ENCODE data around the gene ACP4. TPM values are rescaled to one million over a fixed set of nuclear protein-coding genes. Genes with fewer than 3 reads are reported as not detected.

Gene ACP4
- total RNA-seq, 2 donors from 2014 or later = not detected

DNA sequence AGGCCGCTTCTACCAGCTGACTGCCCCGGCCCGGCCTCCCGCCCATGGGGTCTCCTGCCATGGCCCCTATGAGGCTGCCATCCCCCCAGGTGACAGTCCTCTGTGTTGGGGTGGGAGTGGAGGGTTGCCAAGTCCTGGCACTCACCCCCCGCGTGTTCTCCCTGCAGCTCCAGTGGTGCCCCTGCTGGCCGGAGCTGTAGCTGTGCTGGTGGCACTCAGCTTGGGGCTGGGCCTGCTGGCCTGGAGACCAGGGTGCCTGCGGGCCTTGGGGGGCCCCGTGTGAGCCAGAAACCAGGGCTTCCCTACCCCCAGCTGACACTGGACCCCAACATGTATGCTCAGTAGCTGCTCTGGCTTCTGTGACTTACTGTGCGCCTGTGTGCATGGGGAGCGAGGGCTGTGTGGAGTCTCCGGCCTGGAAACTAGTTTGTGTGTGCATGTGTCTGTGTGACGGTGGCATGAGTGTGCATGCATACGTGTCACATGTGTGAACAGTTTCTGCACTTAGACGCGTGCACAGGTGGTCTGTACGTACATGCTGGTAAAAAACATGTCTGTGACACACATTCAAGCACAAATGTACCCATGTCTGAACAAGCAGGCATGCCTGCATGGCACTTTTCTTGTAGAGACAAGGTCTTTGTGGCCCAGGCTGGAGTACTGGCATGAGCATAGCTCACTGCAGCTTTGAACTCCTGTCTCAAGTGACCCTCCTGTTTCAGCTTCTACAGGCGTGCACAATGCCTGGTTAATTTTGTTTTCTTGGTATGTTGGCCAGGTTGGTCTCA, 4.9 kb downstream of the ACP4 start:
- DNase-seq (ENCODE audit: low spot score) (no peak), ATAC-seq (ENCODE audit: insufficient number of reproducible peaks, low FRiP score, low read depth) (no peak)
- H3K27me3 ChIP-seq (replicated peaks; ENCODE audit: insufficient read depth) = no peaks in the 10 kb centered on the region
- H3K4me1 ChIP-seq (ENCODE audit: control insufficient read depth in 1 of 2, low read depth in 2 of 2) = no peaks in the 10 kb centered on the region
- no peak overlapping the region for H3K4me3 ChIP-seq
- H3K36me3 ChIP-seq = peaks cover 14% of the 10 kb centered on the region
- H3K9me3 ChIP-seq = no peaks in the 10 kb centered on the region
- TF ChIP-seq CTCF (IDR thresholded peaks at IDR 0.05) = no peak
- no peak overlapping the region for H3K27ac ChIP-seq

DNA sequence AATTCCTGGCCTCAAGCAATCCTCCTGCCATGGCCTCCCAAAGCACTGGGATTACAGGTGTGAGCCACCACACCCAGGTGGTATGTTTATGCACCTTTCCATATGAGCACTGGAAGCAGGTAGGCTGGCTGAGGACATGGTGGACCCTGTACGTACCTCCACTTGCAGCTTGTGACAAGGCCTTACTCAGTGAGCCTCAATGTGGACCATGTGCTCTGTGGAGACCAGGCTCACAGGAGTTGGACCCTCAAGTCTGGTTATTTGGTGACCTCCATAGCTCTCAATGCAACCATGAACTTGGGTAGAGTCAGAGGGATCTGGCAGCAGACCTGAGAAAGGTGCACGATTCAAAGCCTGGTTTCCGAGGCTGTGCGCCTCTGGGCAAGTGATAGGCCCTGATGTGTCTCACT, 5.5 kb downstream of the ACP4 start:
- Histone ChIP-seq H3K4me3 (no peak overlapping the region), H3K9me3 (no peaks in the 10 kb centered on the region), H3K27ac (no peak overlapping the region), H3K36me3 (peaks cover 14% of the 10 kb centered on the region), H3K4me1 (ENCODE audit: control insufficient read depth in 1 of 2, low read depth in 2 of 2) (no peaks in the 10 kb centered on the region), H3K27me3 (replicated peaks; ENCODE audit: insufficient read depth) (no peaks in the 10 kb centered on the region)
- DNase-seq (ENCODE audit: low spot score) = no peak
- TF ChIP-seq CTCF (IDR thresholded peaks at IDR 0.05) = no peak
- ATAC-seq (ENCODE audit: insufficient number of reproducible peaks, low FRiP score, low read depth) = no peak

DNA sequence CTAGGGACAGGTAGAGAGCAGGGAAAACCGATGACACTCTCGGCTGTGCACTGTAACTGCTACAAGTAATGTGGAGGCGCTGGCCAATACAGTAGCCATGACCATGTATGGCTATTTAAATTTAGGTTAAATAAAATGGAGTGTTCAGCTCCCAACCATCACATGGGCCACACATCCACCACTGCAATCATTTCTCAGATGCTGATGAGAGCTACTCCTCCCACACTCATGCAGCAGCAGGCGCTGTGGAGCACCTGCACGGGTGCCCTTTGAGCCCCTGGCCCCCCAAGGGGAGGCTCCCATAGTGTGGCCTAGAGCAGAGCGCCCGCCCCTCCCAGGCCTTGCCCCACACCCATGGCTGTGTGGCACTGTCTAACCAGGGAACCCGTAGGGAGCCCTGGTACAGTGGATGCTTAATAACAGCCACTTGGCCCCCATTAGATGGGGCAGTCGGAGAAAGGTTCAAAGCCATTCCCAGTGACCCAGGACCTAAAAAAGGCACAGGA, 6.0 kb downstream of the ACP4 start:
- H3K36me3 ChIP-seq = peaks cover 14% of the 10 kb centered on the region
- TF ChIP-seq CTCF (IDR thresholded peaks at IDR 0.05) = no peak

GRCh38 chr19:50796634-50797428, 6.6 kb downstream of the ACP4 start:
- DNase-seq (ENCODE audit: low spot score) (no peak), ATAC-seq (ENCODE audit: insufficient number of reproducible peaks, low FRiP score, low read depth) (no peak)
- Histone ChIP-seq H3K4me3 (no peak overlapping the region), H3K36me3 (peaks cover 14% of the 10 kb centered on the region), H3K4me1 (ENCODE audit: control insufficient read depth in 1 of 2, low read depth in 2 of 2) (no peaks in the 10 kb centered on the region), H3K9me3 (no peaks in the 10 kb centered on the region), H3K27ac (no peak overlapping the region), H3K27me3 (replicated peaks; ENCODE audit: insufficient read depth) (no peaks in the 10 kb centered on the region)
- TF ChIP-seq CTCF (IDR thresholded peaks at IDR 0.05) = no peak

More for the DNA sequence above, 6.0 kb downstream of the ACP4 start:
- no peak for DNase-seq (ENCODE audit: low spot score)
- ATAC-seq (ENCODE audit: insufficient number of reproducible peaks, low FRiP score, low read depth) = no peak
- H3K9me3 ChIP-seq = no peaks in the 10 kb centered on the region
- no peaks in the 10 kb centered on the region for H3K27me3 ChIP-seq (replicated peaks; ENCODE audit: insufficient read depth)
- H3K4me1 ChIP-seq (ENCODE audit: control insufficient read depth in 1 of 2, low read depth in 2 of 2) = no peaks in the 10 kb centered on the region
- no peak overlapping the region for H3K27ac ChIP-seq
- H3K4me3 ChIP-seq = no peak overlapping the region

GRCh38 chr19:50797429-50797780, 7.2 kb downstream of the ACP4 start:
- Histone ChIP-seq H3K9me3 (no peaks in the 10 kb centered on the region), H3K27ac (no peak overlapping the region), H3K4me3 (no peak overlapping the region), H3K36me3 (peaks cover 14% of the 10 kb centered on the region), H3K27me3 (replicated peaks; ENCODE audit: insufficient read depth) (no peaks in the 10 kb centered on the region), H3K4me1 (ENCODE audit: control insufficient read depth in 1 of 2, low read depth in 2 of 2) (no peaks in the 10 kb centered on the region)
- no peak for TF ChIP-seq CTCF (IDR thresholded peaks at IDR 0.05)
- no peak for DNase-seq (ENCODE audit: low spot score)
- no peak for ATAC-seq (ENCODE audit: insufficient number of reproducible peaks, low FRiP score, low read depth)
